Measurements from ENCODE around the gene VTI1A. TPM values are rescaled to one million over a fixed set of nuclear protein-coding genes. Genes with fewer than 3 reads are reported as not detected.

VTI1A gene
- total RNA-seq, 1 experiment from 2014 or later: 22.0 TPM

- Histone ChIP-seq H3K27ac (ENCODE audit: insufficient read length, low read depth, low read length) (no peak overlapping the region), H3K56ac (ENCODE audit: insufficient read length, low read depth, low read length) (no peak overlapping the region), H3K14ac (ENCODE audit: insufficient read depth, low read length) (no peak overlapping the region), H2BK5ac (ENCODE audit: insufficient read length, low read length) (no peak overlapping the region), H3K4me2 (ENCODE audit: insufficient read depth, insufficient read length, low read length) (no peak overlapping the region), H3K9ac (ENCODE audit: extremely low read depth, insufficient read length, low read length) (no peak overlapping the region), H4K5ac (ENCODE audit: insufficient read length, low read depth, low read length) (no peak overlapping the region), H3K27me3 (ENCODE audit: insufficient read depth, low read length) (no peaks in the 10 kb centered on the region), H4K91ac (ENCODE audit: insufficient read length, low read depth, low read length) (no peak overlapping the region), H3K23ac (ENCODE audit: insufficient read length, low read depth, low read length) (no peak overlapping the region), H2AK5ac (ENCODE audit: insufficient read length, low read length) (no peak overlapping the region), H3K79me2 (ENCODE audit: insufficient read depth, low read length) (no peaks in the 10 kb centered on the region), H3K9me3 (ENCODE audit: control insufficient read depth, low read depth, low read length) (no peaks in the 10 kb centered on the region), H2BK20ac (ENCODE audit: low read depth, low read length, poor library complexity, severe bottlenecking) (no peak overlapping the region), H3K18ac (ENCODE audit: insufficient read length, low read depth, low read length) (no peak overlapping the region), H3K79me1 (ENCODE audit: insufficient read depth, low read depth, low read length, poor library complexity, severe bottlenecking) (no peaks in the 10 kb centered on the region), H3K4ac (ENCODE audit: low read depth, low read length) (no peak overlapping the region), H2BK12ac (ENCODE audit: insufficient read length, low read depth, low read length) (no peak overlapping the region), H3K4me1 (ENCODE audit: insufficient read depth, low read length) (no peaks in the 10 kb centered on the region), H4K8ac (replicated peaks; ENCODE audit: insufficient read length, low read depth, low read length) (no peak overlapping the region), H2BK120ac (ENCODE audit: low read depth, low read length, poor library complexity, severe bottlenecking) (no peak overlapping the region), H2AFZ (ENCODE audit: low read length) (no peak overlapping the region), H4K20me1 (ENCODE audit: control insufficient read depth, insufficient read depth, insufficient read length) (no peaks in the 10 kb centered on the region), H3K23me2 (ENCODE audit: insufficient read length, low read depth, low read length, poor library complexity, severe bottlenecking) (no peaks in the 10 kb centered on the region), H2BK15ac (ENCODE audit: low read depth, low read length) (no peak overlapping the region), H3T11ph (ENCODE audit: low read length) (no peak overlapping the region)
- H3K4me3 Mint-ChIP-seq: no peak overlapping the region
- H3K27ac Mint-ChIP-seq: no peak overlapping the region
- peaks cover 19 to 21% of the 10 kb centered on the region in 2 experiments for H3K4me1 Mint-ChIP-seq
- no peaks in the 10 kb centered on the region; a peak in 2 of 7 replicates for H3K36me3 Mint-ChIP-seq (ENCODE audit: insufficient read depth in 1 of 3, low read depth in 3 of 3)
- no peak for DNase-seq
- WGBS (ENCODE audit: extremely low coverage, insufficient read length, low lambda C conversion rate): no CpG with 5 or more reads among the region's 7 CpGs
- no peak for TF ChIP-seq CTCF (conservative IDR thresholded peaks at IDR 0.05)
- no peaks in the 10 kb centered on the region for H3K9me3 Mint-ChIP-seq
- peaks cover 1% of the 10 kb centered on the region for H3K27me3 Mint-ChIP-seq (ENCODE audit: low read depth)
These were observed 376.6 kb downstream of the VTI1A start for GRCh38 chr10:112823604-112824003.

Measured in H9 (cell line).